ENCODE measurements around the gene NFX1. TPM values are rescaled to one million over a fixed set of nuclear protein-coding genes. Genes with fewer than 3 reads are reported as not detected.
"Not testable (repeated sequence)": the region's sequence is repeated elsewhere in the genome, so short reads cannot be mapped to it uniquely, and the experiment has no call there.

NFX1 gene
- polyA plus RNA-seq, 3 donors from 2014 or later, result 8.8 to 27.0 (median 11.8) TPM

GRCh38 chr9:33329979-33330378 is 39.7 kb downstream of the NFX1 start:
- Mint-ChIP-seq H3K4me3 (no peak overlapping the region), H3K9me3 (peaks cover 0 to 2% (median 0%) of the 10 kb centered on the region in 6 donors), H3K27me3 (ENCODE audit: low read depth in 3 of 3) (peaks cover 0 to 3% (median 0%) of the 10 kb centered on the region in 3 donors), H3K36me3 (peaks cover 23 to 46% (median 35%) of the 10 kb centered on the region in 3 donors), H3K27ac (peak overlapping the region in 2 of 6 donors; percentile 13 to 19), H3K4me1 (no peaks in the 10 kb centered on the region)
- no peak for DNase-seq

GRCh38 chr9:33331377-33331891 is 41.1 kb downstream of the NFX1 start:
- Mint-ChIP-seq H3K9me3 (no peaks in the 10 kb centered on the region), H3K4me1 (no peaks in the 10 kb centered on the region), H3K27ac (peak overlapping the region in 4 of 6 donors; percentile 3 to 67 (median 23)), H3K36me3 (peaks cover 17 to 44% (median 35%) of the 10 kb centered on the region in 3 donors), H3K27me3 (ENCODE audit: low read depth in 3 of 3) (peaks cover 0 to 3% (median 0%) of the 10 kb centered on the region in 3 donors), H3K4me3 (no peak overlapping the region)
- no peak for DNase-seq

- no peak for DNase-seq
- Mint-ChIP-seq H3K27me3 (ENCODE audit: low read depth in 3 of 3) (peaks cover 0 to 3% (median 0%) of the 10 kb centered on the region in 3 donors), H3K4me1 (no peaks in the 10 kb centered on the region), H3K36me3 (peaks cover 14 to 45% (median 35%) of the 10 kb centered on the region in 3 donors), H3K27ac (peak overlapping the region in 2 of 6 donors; percentile 17 to 31), H3K4me3 (no peak overlapping the region), H3K9me3 (no peaks in the 10 kb centered on the region)
These were observed 41.7 kb downstream of the NFX1 start for GRCh38 chr9:33332011-33332410.

- not testable (repeated sequence) for DNase-seq; H3K9me3 Mint-ChIP-seq; H3K27me3 Mint-ChIP-seq (ENCODE audit: low read depth in 3 of 3); H3K4me3 Mint-ChIP-seq; H3K4me1 Mint-ChIP-seq
- Mint-ChIP-seq H3K27ac (peak overlapping the region in 1 of 6 donors; percentile 53), H3K36me3 (peaks cover 14 to 50% (median 35%) of the 10 kb centered on the region in 3 donors)
These were observed 42.6 kb downstream of the NFX1 start for GRCh38 chr9:33332956-33333355.

GRCh38 chr9:33340186-33340585 is 49.9 kb downstream of the NFX1 start:
- H3K4me3 Mint-ChIP-seq, result peak overlapping the region; percentile 31 to 81 (median 73)
- peak overlapping the region; percentile 80 to 89 (median 84) for H3K27ac Mint-ChIP-seq
- DNase-seq, result no peak
- H3K9me3 Mint-ChIP-seq, result peaks cover 0 to 3% (median 2%) of the 10 kb centered on the region in 6 donors
- H3K36me3 Mint-ChIP-seq, result peaks cover 24 to 47% (median 38%) of the 10 kb centered on the region in 3 donors
- H3K4me1 Mint-ChIP-seq, result peaks cover 25 to 29% of the 10 kb centered on the region in 2 donors
- H3K27me3 Mint-ChIP-seq (ENCODE audit: low read depth in 3 of 3), result peaks cover 0 to 2% (median 1%) of the 10 kb centered on the region in 3 donors

GRCh38 chr9:33341182-33341581 is 50.9 kb downstream of the NFX1 start:
- H3K4me3 Mint-ChIP-seq, result no peak overlapping the region
- H3K27ac Mint-ChIP-seq, result peak overlapping the region in 1 of 6 donors; percentile 60
- peaks cover 0 to 3% (median 2%) of the 10 kb centered on the region in 6 donors for H3K9me3 Mint-ChIP-seq
- H3K27me3 Mint-ChIP-seq (ENCODE audit: low read depth in 3 of 3), result peaks cover 0 to 2% (median 1%) of the 10 kb centered on the region in 3 donors
- H3K36me3 Mint-ChIP-seq, result peaks cover 27 to 54% (median 41%) of the 10 kb centered on the region in 3 donors
- peaks cover 25 to 29% of the 10 kb centered on the region in 2 donors for H3K4me1 Mint-ChIP-seq
- no peak for DNase-seq

- H3K27ac Mint-ChIP-seq, result peak overlapping the region in 1 of 6 donors; percentile 28
- peaks cover 49 to 71% (median 57%) of the 10 kb centered on the region in 3 donors for H3K36me3 Mint-ChIP-seq
- peaks cover 20 to 21% of the 10 kb centered on the region in 2 donors for H3K4me1 Mint-ChIP-seq
- no peak for DNase-seq
- no peak overlapping the region for H3K4me3 Mint-ChIP-seq
- H3K9me3 Mint-ChIP-seq, result peaks cover 0 to 3% (median under 1%) of the 10 kb centered on the region in 6 donors
- H3K27me3 Mint-ChIP-seq (ENCODE audit: low read depth in 3 of 3), result peaks cover 0 to 1% (median 0%) of the 10 kb centered on the region in 3 donors
These were observed 53.8 kb downstream of the NFX1 start for GRCh38 chr9:33344145-33344544.

- Mint-ChIP-seq H3K4me3 (no peak overlapping the region), H3K27ac (peak overlapping the region in 1 of 6 donors; percentile 4), H3K27me3 (ENCODE audit: low read depth in 3 of 3) (no peaks in the 10 kb centered on the region), H3K36me3 (peaks cover 31 to 58% (median 43%) of the 10 kb centered on the region in 3 donors), H3K9me3 (no peaks in the 10 kb centered on the region), H3K4me1 (peaks cover 0 to 1% of the 10 kb centered on the region in 2 donors)
- no peak for DNase-seq
These were observed 56.2 kb downstream of the NFX1 start for GRCh38 chr9:33346564-33346963.

GRCh38 chr9:33348998-33349397 is 58.7 kb downstream of the NFX1 start:
- H3K36me3 Mint-ChIP-seq, result peaks cover 27 to 47% (median 33%) of the 10 kb centered on the region in 3 donors
- H3K4me3 Mint-ChIP-seq, result no peak overlapping the region
- H3K4me1 Mint-ChIP-seq, result peaks cover 0 to 1% of the 10 kb centered on the region in 2 donors
- no peaks in the 10 kb centered on the region for H3K27me3 Mint-ChIP-seq (ENCODE audit: low read depth in 3 of 3)
- DNase-seq, result no peak
- H3K27ac Mint-ChIP-seq, result peak overlapping the region in 3 of 6 donors; percentile 12 to 41 (median 26)
- H3K9me3 Mint-ChIP-seq, result no peaks in the 10 kb centered on the region

GRCh38 chr9:33349743-33350142 is 59.4 kb downstream of the NFX1 start:
- no peak for DNase-seq
- H3K9me3 Mint-ChIP-seq, result no peaks in the 10 kb centered on the region
- peaks cover 27 to 50% (median 30%) of the 10 kb centered on the region in 3 donors for H3K36me3 Mint-ChIP-seq
- no peak overlapping the region for H3K4me3 Mint-ChIP-seq
- H3K27me3 Mint-ChIP-seq (ENCODE audit: low read depth in 3 of 3), result no peaks in the 10 kb centered on the region
- peaks cover 0 to 1% of the 10 kb centered on the region in 2 donors for H3K4me1 Mint-ChIP-seq
- H3K27ac Mint-ChIP-seq, result no peak overlapping the region

- no peaks in the 10 kb centered on the region for H3K9me3 Mint-ChIP-seq
- peaks cover 0 to 1% of the 10 kb centered on the region in 2 donors for H3K4me1 Mint-ChIP-seq
- H3K27me3 Mint-ChIP-seq (ENCODE audit: low read depth in 3 of 3), result no peaks in the 10 kb centered on the region
- no peak for DNase-seq
- H3K4me3 Mint-ChIP-seq, result no peak overlapping the region
- peak overlapping the region in 2 of 6 donors; percentile 57 to 65 for H3K27ac Mint-ChIP-seq
- H3K36me3 Mint-ChIP-seq, result peaks cover 32 to 54% (median 35%) of the 10 kb centered on the region in 3 donors
These were observed 60.0 kb downstream of the NFX1 start for GRCh38 chr9:33350310-33350709.

GRCh38 chr9:33351547-33351946 is 61.2 kb downstream of the NFX1 start:
- H3K36me3 Mint-ChIP-seq, result peaks cover 30 to 52% (median 39%) of the 10 kb centered on the region in 3 donors
- DNase-seq, result no peak
- H3K27ac Mint-ChIP-seq, result peak overlapping the region in 4 of 6 donors; percentile 26 to 73 (median 46)
- H3K9me3 Mint-ChIP-seq, result no peaks in the 10 kb centered on the region
- no peaks in the 10 kb centered on the region for H3K27me3 Mint-ChIP-seq (ENCODE audit: low read depth in 3 of 3)
- no peak overlapping the region for H3K4me3 Mint-ChIP-seq
- H3K4me1 Mint-ChIP-seq, result peaks cover 0 to 1% of the 10 kb centered on the region in 2 donors

- H3K4me3 Mint-ChIP-seq, result no peak overlapping the region
- H3K36me3 Mint-ChIP-seq, result peaks cover 8 to 31% (median 15%) of the 10 kb centered on the region in 3 donors
- DNase-seq, result no peak
- peak overlapping the region in 3 of 6 donors; percentile 4 to 55 (median 52) for H3K27ac Mint-ChIP-seq
- peaks cover 0 to 1% of the 10 kb centered on the region in 2 donors for H3K4me1 Mint-ChIP-seq
- no peaks in the 10 kb centered on the region for H3K27me3 Mint-ChIP-seq (ENCODE audit: low read depth in 3 of 3)
- no peaks in the 10 kb centered on the region for H3K9me3 Mint-ChIP-seq
These were observed 64.4 kb downstream of the NFX1 start for GRCh38 chr9:33354651-33355211.

- H3K4me1 Mint-ChIP-seq, result peaks cover 0 to 1% of the 10 kb centered on the region in 2 donors
- H3K9me3 Mint-ChIP-seq, result no peaks in the 10 kb centered on the region
- no peak overlapping the region for H3K4me3 Mint-ChIP-seq
- no peak overlapping the region for H3K27ac Mint-ChIP-seq
- DNase-seq, result no peak
- no peaks in the 10 kb centered on the region for H3K27me3 Mint-ChIP-seq (ENCODE audit: low read depth in 3 of 3)
- H3K36me3 Mint-ChIP-seq, result peaks cover 12 to 32% (median 15%) of the 10 kb centered on the region in 3 donors
These were observed 65.6 kb downstream of the NFX1 start for GRCh38 chr9:33355933-33356332.
